Measurements from ENCODE around the gene MYH11.
"Not testable (repeated sequence)": the region's sequence is repeated elsewhere in the genome, so short reads cannot be mapped to it uniquely, and the experiment has no call there.

MYH11 gene

DNA sequence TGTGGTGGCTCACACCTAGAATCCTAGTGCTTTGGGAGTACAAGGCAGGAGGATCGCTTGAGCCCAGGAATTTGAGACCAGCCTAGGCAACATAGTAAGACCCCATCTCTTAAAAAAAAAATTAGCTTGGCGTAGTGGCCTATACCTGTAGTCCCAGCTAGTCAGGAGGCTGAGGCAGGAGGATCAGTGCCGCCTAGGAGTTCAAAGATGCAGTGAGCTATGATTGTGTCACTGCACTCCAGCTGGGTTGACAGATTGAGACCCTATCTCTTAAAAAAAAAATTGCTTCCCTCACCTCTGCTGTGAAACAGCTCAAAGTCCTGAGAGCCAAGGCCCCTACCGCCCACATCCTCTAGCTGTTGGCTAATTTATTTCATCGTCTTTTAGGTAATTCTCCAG, 196.6 kb downstream of the MYH11 start:
- no peak overlapping the region for H3K4me3 ChIP-seq (ENCODE audit: low read length)
- no peaks in the 10 kb centered on the region for H3K4me1 ChIP-seq (ENCODE audit: insufficient read depth, low read length)
- H3K27me3 ChIP-seq (ENCODE audit: insufficient read depth, low read length) = no peaks in the 10 kb centered on the region
- no peak overlapping the region for H3K27ac ChIP-seq (ENCODE audit: low read depth, low read length)
- H3K9ac ChIP-seq (ENCODE audit: low read depth, low read length) = no peak overlapping the region
- WGBS = 93% methylated on average over 5 of the region's 5 CpGs
- H3K36me3 ChIP-seq (ENCODE audit: insufficient read depth, low read length) = peaks cover 7% of the 10 kb centered on the region
- H3K9me3 ChIP-seq (ENCODE audit: insufficient read depth, low read depth, low read length) = no peaks in the 10 kb centered on the region

- 96% methylated on average over 5 of the region's 5 CpGs for WGBS
- Histone ChIP-seq H3K27me3 (ENCODE audit: insufficient read depth, low read length) (no peaks in the 10 kb centered on the region), H3K36me3 (ENCODE audit: insufficient read depth, low read length) (no peaks in the 10 kb centered on the region), H3K9ac (ENCODE audit: low read depth, low read length) (no peak overlapping the region), H3K9me3 (ENCODE audit: insufficient read depth, low read depth, low read length) (no peaks in the 10 kb centered on the region), H3K4me3 (ENCODE audit: low read length) (no peak overlapping the region), H3K27ac (ENCODE audit: low read depth, low read length) (no peak overlapping the region), H3K4me1 (ENCODE audit: insufficient read depth, low read length) (no peaks in the 10 kb centered on the region)
These were observed 198.3 kb downstream of the MYH11 start for GRCh38 chr16:15658556-15658955.

- Histone ChIP-seq H3K36me3 (ENCODE audit: insufficient read depth, low read length) (no peaks in the 10 kb centered on the region), H3K9me3 (ENCODE audit: insufficient read depth, low read depth, low read length) (no peaks in the 10 kb centered on the region), H3K27me3 (ENCODE audit: insufficient read depth, low read length) (no peaks in the 10 kb centered on the region), H3K4me1 (ENCODE audit: insufficient read depth, low read length) (no peaks in the 10 kb centered on the region), H3K9ac (ENCODE audit: low read depth, low read length) (no peak overlapping the region), H3K27ac (ENCODE audit: low read depth, low read length) (no peak overlapping the region), H3K4me3 (ENCODE audit: low read length) (no peak overlapping the region)
- 89% methylated on average over 6 of the region's 6 CpGs for whole genome bisulfite sequencing
These were observed 198.7 kb downstream of the MYH11 start for GRCh38 chr16:15658149-15658548.

DNA sequence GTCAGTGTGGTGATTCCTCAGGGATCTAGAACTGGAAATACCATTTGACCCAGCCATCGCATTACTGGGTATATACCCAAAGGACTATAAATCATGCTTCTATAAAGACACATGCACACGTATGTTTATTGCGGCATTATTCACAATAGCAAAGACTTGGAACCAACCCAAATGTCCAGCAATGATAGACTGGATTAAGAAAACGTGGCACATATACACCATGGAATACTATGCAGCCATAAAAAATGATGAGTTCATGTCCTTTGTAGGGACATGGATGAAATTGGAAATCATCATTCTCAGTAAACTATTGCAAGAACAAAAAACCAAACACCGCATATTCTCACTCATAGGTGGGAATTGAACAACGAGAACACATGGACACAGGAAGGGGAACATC, 201.3 kb downstream of the MYH11 start:
- not testable (repeated sequence) for H3K9ac ChIP-seq (ENCODE audit: low read depth, low read length); H3K9me3 ChIP-seq (ENCODE audit: insufficient read depth, low read depth, low read length); H3K36me3 ChIP-seq (ENCODE audit: insufficient read depth, low read length); H3K4me1 ChIP-seq (ENCODE audit: insufficient read depth, low read length); H3K4me3 ChIP-seq (ENCODE audit: low read length); H3K27me3 ChIP-seq (ENCODE audit: insufficient read depth, low read length); H3K27ac ChIP-seq (ENCODE audit: low read depth, low read length)
- 100% methylated on average over 1 of the region's 6 CpGs for WGBS

GRCh38 chr16:15654591-15654990, 202.2 kb downstream of the MYH11 start:
- H3K27ac ChIP-seq (ENCODE audit: low read depth, low read length) = no peak overlapping the region
- H3K36me3 ChIP-seq (ENCODE audit: insufficient read depth, low read length) = no peaks in the 10 kb centered on the region
- H3K9ac ChIP-seq (ENCODE audit: low read depth, low read length) = no peak overlapping the region
- no peaks in the 10 kb centered on the region for H3K27me3 ChIP-seq (ENCODE audit: insufficient read depth, low read length)
- WGBS = 95% methylated on average over 2 of the region's 2 CpGs
- no peaks in the 10 kb centered on the region for H3K9me3 ChIP-seq (ENCODE audit: insufficient read depth, low read depth, low read length)
- H3K4me1 ChIP-seq (ENCODE audit: insufficient read depth, low read length) = no peaks in the 10 kb centered on the region
- no peak overlapping the region for H3K4me3 ChIP-seq (ENCODE audit: low read length)

DNA sequence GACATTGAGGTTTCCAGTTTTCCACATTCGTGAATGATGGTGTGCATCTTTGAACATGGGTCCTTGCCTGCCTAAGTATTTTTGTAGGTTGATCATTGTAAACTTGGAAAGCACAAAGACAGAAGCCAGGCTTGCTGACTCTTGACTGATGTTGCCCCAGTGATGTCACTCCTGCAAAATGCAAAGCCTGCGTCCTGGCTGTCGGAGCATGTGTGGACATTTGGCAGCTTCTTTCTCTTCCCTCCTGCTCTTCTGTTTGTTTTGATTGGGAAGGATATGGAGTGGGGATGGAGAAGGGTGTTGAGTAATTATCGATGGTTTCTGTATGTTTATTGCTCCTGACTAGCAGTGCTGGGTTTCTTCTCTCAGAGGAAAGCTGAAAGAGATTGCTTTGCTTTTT, 203.6 kb downstream of the MYH11 start:
- WGBS = 82% methylated on average over 3 of the region's 4 CpGs
- H3K36me3 ChIP-seq (ENCODE audit: insufficient read depth, low read length) = no peaks in the 10 kb centered on the region
- no peak overlapping the region for H3K9ac ChIP-seq (ENCODE audit: low read depth, low read length)
- H3K4me3 ChIP-seq (ENCODE audit: low read length) = no peak overlapping the region
- H3K27ac ChIP-seq (ENCODE audit: low read depth, low read length) = no peak overlapping the region
- H3K9me3 ChIP-seq (ENCODE audit: insufficient read depth, low read depth, low read length) = no peaks in the 10 kb centered on the region
- H3K4me1 ChIP-seq (ENCODE audit: insufficient read depth, low read length) = no peaks in the 10 kb centered on the region
- H3K27me3 ChIP-seq (ENCODE audit: insufficient read depth, low read length) = no peaks in the 10 kb centered on the region
